ENCODE measurements around the gene CACFD1.

CACFD1 gene

DNA sequence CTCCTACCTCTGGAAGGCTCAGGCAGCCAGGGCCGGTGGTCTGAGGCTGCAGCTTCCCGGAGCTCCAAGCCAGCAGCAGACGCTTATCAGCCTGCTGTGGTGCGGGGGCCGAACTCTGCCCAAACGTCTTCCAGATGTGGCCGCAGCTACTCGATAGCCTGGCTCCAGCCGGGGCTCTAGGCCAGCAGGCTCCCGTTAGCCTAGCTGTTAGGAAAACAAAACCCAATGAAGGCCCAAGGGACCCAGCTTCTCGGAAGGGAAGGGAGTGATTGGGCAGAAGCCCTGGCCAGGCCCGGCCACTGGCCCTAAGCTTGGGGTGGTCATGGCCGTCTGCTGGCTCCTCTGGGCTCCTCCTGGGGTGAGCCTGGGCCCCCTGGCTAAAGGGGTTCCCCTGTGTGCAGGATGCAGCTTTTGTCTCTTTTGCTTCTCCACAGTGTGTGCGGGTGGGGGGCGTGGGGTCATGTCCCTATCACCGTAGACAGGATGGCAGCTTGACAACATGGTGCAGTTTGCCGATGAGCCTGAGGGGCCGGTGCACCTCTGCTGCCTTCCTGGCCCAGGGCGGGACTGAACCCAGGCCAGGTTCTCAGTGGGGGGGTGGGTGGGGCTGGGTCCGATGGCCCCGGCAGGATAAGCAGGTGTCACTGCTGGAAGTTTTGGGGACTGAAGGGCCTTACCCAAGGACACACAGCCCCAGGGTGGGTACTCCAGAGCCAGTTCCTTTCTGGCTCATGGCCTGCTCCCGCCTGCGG is 46.3 kb downstream of the CACFD1 start:
- no peak for DNase-seq

DNA sequence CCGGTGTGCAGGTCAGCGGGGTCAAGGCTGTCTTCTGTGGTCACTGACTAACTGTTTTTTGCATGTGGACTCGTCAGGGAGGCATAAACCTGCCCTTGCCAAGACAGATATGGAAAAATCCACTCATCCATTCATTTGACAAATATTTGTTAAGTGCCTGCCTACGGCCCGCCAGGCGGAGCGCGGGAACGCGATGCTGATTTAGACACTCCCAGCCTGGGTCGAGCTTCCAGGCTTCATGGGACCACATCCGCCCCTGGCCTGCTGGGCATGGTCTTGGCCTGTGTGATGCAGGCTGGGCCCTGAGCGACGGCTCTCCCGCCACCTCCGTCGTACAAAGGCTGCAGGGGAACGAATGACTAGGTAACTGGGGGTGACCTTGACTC is 46.9 kb downstream of the CACFD1 start:
- DNase-seq = no peak

DNA sequence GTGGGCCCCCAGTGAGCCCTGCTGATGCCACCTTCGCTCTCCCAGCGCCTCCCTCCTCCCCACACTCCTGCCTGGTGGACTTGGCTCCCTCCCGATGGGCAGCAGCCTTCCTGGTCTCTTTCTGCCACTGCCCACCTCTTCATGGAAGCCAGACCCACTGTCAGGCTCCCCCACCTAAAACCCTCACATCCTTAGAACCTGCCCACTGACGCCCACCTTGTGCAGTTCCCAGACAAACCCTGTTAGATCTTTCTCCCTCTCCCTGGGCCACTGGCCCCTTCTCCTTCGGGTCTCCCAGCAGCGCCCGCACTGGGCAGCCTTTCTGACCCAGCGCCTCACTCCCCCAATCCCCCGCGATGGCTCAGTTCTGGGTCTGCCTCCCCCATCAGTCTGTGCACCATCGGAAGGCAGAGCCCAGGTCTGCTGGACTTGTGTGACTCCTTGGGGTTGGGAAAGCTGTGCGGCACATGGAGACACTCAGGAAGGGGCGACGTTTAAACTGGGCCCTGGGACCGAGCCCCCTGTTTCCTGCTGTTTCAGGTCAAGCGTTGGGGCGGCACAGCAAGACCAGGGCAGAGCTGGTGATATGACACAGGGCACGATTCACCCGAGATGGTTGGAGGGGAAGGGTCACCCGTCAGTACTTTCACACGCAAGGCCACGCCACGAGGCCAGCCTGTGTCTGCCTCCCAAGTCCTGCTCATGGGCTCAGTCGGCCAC is 47.6 kb downstream of the CACFD1 start:
- no peak for DNase-seq

DNA sequence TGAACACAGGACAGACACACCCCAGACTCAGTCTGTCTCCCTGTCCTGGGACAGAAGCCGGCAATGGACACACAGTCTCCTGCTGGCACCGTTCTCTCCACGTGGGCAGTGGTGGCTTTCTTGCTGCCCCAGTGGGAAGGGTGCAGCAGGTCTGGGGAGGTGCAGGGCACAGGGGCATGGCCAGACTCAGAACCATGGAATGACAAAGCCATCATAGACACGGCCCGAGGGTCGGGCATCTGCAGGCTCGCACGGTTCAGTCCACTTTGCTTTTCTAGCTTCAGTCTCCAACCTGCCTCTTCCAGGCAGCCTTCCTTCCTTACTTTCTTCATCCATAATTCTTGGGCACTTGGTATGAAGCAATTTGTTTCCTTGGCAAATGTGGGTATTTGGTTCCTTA is 48.3 kb downstream of the CACFD1 start:
- no peak for DNase-seq

DNA sequence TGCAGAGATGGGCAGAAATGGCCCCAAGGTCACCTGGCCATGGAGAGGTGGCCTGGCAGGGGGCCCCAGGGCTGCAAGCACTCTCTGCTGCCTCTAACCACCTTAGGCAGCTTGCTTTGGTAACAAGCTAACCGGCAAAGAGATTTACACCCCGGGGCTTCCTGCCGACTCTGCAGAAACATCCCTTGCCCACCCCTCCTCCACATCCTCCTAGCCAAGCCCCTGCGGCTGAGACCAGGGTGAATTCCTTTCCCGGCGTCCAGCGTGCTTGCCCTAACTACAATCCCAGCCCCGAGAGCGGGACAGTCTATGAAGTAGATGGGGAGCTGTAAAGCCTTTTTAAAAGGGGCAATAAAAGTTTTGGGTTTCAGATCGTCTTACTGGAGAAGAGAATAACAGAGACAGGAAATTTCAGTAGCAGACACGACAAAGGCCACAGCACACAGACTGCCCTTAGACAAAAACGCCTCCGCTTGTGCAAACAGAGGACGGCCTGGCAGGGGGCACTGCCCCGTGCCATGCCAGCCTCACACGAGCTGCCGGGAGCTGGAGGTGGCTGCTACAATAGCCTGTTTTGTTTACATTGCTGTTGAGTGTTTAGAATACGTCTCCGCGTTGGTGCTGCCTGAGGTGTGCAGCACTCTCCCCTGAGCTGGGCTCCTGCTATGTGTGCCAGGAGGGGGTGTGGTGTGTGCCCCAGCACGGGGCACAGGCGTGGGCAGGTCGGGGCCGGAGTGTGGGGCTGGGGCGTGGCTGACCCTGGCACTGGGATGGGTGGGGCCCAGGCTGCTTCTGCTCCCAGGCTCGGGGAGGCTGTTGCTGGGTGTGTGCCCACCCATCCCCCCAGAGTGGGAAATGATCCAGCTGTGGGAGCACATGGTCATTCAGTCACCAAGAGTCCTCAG is 49.7 kb downstream of the CACFD1 start:
- no peak for DNase-seq

DNA sequence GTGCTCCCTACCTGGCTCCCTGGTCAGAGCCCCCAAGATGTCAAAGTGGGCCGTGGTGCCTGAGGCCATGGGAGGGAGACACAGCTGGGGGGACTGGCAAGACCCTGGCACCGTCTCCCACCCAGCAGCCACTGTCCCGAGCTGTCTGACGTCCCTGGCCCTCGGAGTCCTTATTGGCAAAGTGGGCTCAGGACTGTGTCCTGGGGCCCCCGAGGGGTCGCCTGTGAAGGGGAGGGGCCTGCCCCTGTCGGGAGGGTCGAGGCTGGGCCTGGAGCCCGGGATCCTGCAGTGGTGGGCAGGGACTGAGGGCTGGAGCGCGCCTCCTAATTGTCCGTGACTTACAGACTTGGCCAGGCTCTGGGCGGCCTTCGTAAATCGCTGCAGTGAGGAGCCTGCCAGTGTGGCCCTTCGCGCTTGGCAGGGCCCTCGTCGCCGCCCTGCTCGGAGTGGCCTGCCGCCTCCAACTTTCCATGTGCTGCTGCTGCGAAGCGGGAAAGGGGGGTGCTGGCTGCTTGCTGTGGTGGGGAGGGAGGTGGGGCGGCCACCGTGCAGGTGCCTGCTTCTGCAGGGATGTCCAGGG is 51.2 kb downstream of the CACFD1 start:
- DNase-seq = no peak

DNA sequence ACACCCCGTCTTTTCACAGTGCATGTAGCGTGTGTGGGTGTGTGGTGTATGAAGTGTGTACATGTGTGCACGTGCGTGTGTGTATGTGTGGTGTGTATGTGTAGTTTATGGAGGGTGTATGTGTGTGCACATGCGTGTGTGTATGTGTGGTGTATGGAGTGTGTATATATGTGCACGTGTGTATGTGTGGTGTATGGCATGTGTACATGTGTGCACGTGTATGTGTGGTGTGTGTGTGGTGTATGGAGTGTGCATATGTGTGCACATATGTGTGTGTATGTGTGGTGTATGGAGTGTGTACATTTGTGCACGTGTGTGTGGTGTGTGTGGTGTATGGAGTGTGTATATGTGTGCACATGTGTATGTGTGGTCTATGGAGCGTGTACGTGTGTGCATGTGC is 51.8 kb downstream of the CACFD1 start:
- DNase-seq = no peak

DNA sequence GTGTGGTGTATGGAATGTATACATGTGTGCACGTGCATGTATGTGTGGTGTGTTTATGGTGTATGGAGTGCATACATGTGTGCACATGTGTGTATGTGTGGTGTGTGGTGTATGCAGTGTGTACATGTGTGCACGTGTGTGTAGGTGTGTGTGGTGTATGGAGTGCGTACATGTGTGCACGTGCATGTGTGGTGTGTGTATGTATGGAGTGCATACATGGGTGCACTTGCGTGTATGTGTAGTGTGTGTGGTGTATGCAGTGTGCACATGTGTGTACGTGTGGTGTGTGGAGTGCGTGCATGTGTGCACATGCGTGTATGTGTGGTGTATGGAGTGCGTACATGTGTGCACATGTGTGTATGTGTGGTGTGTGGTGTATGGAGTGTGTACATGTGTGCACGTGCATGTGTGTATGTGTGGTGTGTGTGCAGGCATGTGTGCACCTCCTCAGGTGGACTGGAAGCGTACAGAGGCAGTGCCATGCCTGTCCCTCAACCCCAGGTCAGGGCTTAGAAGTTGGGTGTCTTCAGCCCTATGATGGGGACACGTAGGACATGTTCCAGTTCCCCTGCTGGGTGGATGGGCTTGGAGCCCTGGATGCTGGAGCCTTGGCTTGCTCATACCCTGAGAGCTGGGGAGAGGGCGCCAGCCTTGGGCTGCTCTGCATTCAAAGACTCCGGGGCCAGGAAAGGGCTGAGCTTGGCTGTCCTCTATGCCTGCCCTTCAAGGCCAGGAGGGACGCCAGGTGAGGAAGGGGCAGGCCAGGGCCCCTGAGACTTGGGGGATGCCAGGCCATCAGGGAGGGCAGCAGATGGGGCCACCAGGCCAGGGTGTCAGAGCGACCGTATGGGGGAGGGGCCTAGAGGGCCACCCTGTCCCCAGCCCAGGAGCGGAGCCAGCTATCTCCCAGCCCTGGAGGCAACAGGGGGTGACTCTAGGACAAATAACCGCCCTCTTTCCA is 52.8 kb downstream of the CACFD1 start:
- no peak for DNase-seq

DNA sequence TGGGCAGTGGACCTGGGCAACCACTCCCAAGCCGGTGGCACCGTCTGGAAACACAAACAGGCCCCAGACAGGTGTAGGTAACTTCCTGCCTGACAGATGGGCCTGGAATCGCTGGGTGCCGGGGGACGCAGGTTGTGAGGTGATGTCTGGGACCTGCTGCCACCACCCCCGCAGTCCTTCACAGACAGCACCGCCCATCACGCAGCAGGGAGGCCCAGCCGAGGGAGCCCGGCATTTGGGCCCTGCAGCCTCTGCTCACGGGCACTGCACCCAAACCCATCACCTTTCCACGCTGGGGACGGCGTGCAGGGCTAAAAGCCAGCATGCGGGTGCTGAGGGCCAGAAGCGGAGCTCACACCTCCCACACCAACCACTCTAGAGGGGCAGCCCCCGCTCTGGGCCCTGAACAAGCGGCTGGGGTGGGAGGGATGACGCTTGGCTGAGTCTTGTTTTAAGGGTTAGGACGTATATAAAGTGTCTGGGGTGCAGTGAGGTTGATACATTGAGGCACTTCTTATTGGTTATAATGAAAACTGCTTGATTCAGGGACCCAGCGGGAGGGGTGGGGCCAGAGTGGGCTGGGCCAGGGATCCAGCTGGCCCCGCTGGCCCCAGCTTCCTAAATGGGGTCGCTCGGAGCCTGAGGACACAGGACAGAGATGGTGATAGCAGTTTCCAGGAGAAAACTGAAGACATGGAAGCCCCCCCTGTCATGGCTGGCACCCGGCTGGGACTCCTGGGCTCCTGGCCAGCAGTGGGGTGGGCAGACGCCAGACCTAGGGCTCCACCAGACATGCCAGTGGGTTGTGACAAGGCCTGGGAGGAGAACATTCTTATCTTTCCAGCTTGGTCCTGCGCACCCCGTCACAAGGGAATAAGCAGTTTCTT is 53.7 kb downstream of the CACFD1 start:
- DNase-seq = no peak

DNA sequence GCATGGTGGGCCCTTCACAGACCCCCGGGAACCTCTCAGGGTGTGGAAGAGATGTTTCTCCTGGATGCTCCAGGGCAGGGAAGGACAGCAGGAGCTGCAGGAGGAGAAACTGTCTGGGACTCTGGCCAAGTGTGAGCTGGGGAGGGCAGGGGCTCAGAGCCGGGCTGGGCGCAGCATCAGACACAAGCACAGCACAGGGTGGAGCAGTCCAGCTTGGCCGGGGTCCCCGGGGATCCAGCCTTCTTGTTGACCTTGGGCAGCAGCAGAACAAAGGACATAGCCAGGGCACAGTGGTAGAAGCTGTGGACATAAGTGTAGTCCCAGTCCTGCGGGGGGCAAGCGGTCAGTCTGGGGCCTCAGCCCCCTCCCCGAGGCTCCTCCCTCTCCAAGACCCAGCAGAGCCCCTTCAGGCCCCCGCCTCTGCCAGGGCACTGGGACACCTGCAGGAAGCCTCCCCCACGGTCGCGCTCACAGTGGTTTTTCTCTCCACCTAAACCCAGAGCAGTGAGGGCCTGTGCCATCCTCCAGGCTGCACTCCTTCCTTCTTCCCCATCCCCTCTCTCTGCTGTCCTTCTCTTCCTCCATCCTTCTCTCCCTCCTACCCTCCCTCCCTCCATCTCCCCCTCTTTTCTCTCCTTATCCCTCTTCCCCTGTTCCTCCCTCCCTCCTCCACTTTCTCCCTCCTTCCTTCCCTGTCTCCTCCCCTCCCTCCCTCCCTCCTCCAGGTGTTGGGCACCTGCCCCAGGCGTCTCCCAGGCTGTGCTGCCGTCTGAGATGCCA is 54.9 kb downstream of the CACFD1 start:
- no peak for DNase-seq

DNA sequence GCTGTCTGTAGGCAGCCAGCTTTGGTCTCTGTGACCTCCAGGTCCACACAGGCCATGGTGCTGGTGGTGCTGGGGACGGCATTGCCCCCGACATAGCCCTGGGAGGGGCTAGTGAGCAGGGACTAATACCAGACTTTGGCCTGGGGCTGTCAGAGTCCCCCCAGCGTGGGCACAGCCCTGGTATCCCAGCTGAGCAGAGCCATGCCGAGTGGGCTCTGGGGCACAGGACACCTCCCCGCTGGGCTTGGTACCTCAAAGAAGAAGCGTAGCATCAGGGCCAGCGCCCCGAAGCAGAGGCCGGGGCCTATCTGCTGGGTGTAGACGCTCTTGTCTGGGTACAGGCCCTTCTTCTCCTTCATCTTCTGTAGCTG is 55.4 kb downstream of the CACFD1 start:
- no peak for DNase-seq

DNA sequence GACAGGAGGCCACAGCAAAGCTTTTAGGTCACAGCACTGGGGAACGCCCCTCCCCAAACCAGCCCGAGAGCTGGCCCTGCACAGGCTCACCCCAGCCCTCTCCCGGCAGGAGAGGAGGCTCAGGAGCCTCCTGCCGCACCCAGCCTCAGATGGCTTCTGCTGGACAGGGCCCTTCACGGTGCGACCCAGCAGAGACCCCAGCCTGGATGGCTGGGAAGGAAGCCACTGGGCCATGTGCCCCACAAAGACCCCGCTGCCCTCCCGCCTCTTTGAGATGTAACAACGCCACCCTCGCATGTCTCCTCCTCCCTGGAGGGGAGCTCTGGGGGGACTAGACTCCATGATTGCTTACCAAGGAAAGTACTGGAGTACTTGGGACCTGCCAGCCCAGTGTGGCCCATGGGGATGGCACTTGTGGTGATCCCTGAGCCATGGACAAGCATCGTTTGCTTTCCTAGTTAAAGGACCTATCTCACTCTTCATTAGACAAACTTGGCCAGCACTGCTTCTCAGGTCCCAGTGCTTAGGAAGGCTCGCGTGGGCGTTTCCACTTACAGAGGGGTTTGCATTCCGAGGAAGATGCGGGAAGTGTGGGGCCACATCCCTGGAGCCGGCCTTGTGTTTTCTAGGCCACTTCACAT is 56.0 kb downstream of the CACFD1 start:
- no peak for DNase-seq

DNA sequence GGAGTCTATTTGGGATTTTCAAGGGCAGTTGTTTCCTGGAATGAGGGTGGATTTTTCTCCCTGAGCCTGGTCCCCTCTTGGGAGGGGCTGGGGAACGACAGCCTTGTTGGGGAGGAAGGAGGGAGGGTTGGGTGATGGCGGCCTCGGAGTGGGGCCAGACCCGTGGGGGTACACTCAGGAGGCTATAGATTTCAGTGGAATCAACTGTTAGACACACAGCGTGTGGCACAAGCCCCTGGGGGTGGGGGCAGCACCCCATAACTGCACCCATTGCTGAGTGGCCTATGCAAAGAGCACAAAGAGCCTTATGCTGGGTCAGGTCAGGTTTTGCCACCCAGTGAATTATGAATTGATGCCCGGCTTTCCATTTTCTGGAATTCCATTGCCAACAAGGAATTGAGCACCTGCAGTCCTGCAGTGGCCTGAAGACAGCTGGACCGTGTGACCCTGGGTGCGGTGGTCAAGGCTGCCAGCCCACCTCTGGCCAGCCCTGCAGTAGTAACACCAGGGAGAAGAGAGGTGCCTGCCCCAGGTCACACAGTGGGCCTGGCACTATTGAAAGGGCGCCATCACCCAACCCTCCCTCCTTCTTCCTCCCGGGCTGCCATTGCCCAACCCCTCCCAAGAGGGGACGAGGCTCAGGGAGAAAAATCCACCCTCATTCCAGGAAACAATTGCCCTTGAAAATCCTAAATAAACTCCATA is 56.6 kb downstream of the CACFD1 start:
- DNase-seq = no peak

DNA sequence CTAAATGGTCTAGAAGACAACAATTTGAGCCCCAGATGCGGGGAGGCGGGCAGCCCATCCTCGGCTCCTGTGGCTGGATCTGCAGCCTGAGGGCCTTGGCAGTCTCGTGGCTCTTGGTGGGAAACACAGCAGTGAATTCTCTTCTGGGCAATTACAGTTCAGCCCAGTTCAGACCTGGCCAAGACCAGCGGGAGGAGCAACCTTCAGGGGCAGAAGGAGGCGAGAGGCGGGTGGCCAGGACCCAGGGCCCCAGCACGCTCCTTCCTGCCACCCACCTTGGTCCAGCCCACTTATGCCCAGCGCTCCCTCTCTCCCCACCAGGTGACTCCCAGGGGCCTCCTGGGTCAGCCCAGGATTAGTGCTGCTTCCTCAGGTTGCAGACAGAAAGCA is 57.2 kb downstream of the CACFD1 start:
- no peak for DNase-seq

DNA sequence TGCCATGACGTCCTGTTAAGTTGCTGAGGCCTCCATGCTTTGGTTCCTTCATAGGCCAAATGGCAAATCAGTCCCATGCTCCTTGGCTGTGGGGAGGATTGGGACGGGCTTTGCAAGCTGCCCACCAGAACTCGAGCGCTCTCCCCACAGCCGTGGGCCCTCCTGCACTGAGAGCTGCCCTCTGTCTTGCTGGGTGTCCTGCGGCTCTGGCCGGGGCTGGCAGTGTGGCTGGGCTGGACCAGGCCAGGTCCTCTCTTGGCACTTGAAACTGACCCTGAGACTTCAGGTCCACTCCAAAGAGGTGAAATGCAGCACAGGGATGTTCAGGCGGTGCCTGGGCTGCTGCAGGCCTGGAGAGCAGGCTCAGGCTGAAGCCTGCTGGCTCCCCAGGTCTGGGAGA is 57.9 kb downstream of the CACFD1 start:
- no peak for DNase-seq

DNA sequence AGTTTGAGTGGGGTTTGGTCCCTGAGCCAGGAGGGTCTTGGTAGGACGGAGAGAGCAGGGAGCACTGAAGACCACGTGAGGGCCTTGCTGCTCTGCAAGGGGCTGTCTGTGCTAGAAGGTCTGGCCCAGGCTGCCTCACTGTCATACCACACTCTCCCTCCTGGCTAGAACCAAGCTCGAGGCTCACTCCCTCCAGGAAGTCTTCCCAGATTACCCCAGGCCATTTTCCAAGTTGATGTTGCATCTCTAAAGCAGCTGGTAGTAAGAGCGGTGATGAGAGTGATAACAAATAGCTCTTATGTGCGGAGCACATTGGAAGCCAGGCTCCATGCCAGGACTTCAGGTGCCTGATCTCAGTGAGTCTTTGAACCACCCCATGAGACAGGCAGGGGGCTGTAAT is 58.4 kb downstream of the CACFD1 start:
- DNase-seq = no peak

DNA sequence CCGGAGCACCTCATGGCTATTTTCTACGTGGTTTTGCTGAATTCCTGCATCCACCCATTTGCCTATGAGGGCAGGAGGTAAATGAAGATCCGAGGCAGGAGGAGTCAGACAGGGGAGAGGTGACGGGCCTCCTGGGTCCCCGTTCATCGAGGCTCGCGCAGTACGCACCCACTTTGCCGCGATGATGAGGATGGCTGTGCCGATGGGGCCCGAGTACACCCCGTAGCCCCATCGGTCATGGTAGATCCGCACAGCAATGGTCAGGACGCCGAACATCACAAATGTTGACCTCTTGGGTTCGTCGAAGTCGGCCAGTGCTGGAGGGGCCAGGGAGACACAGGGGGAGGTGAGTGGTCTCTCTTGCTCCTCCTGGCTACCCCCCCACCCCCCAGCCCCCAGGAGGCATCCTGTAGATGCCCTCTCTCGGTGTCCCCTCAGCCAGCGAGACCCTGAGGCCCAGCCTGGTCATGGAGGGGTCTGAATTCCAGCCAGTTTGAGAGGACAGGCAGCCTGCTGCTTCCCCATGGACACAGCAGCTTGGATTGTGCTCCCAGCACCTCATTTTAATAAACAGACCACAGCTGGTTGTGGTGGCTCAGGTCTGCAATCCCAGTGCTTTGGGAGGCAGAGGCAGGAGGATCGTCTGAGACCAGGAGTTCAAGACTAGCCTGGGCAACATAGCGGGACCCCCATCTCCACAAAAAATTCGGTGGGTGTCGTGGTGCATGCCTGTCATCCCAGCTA is 59.1 kb downstream of the CACFD1 start:
- no peak for DNase-seq

DNA sequence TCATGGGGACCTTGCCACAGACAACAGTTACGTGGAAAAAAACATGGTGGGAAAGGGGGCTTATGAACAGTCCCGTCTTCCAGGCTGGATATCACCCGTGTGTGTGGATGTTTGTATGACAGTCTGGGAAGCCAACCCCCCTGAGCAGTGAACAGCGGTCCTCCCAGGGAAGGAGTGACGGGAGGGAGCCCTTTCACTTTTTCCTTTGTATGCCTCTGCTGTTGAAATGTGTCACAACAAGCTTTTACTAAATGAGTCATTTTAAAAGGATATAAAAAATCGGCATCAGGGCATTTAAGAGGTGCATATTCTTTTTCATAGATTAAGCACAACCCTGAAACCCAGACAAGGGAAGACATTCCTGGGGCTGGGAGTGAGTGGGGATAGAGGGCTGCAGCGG is 59.9 kb downstream of the CACFD1 start:
- no peak for DNase-seq

Data from NK-92 treated with Interleukin-12 subunit alpha and Interleukin-12 subunit beta, amount 100 ng/mL, for 24 hours (cell line).